GM20000 (cell line): ENCODE measurements around the gene CTSS.

Experiments used
- DNase-seq: peaks from one replicate; pipeline ENCODE4 v3.0.0; 2012; ENCODE audit warnings: low spot score
- CTCF ChIP-seq: IDR thresholded peaks from 2 replicates; pipeline ENCODE4 v1.5.1; 2012; ENCODE audit warnings: mild to moderate bottlenecking, control low read depth; ENCODE audit errors: extremely low read depth, missing control alignments

Gene CTSS

GRCh38 chr1:150696590-150696989, 69.0 kb downstream of the CTSS start:
- no peak for DNase-seq

GRCh38 chr1:150696162-150696561, 69.4 kb downstream of the CTSS start:
- DNase-seq: no peak
- TF ChIP-seq CTCF: no peak

More at GRCh38 chr1:150696590-150696989, 69.0 kb downstream of the CTSS start:
- no peak for TF ChIP-seq CTCF

- DNase-seq: no peak
- TF ChIP-seq CTCF: no peak
Observed at GRCh38 chr1:150695561-150695960, 70.0 kb downstream of the CTSS start.

GRCh38 chr1:150692720-150693119, 72.9 kb downstream of the CTSS start:
- no peak for TF ChIP-seq CTCF
- DNase-seq: no peak

- TF ChIP-seq CTCF: no peak
Observed at GRCh38 chr1:150688763-150689162, 76.8 kb downstream of the CTSS start.

GRCh38 chr1:150686275-150686674, 79.3 kb downstream of the CTSS start:
- TF ChIP-seq CTCF: no peak
- no peak for DNase-seq

More at GRCh38 chr1:150688763-150689162, 76.8 kb downstream of the CTSS start:
- no peak for DNase-seq

- DNase-seq: no peak
- TF ChIP-seq CTCF: no peak
Observed at GRCh38 chr1:150683914-150684313, 81.7 kb downstream of the CTSS start.
